HepG2 (cell line): ENCODE results near the gene ZNF628. TPM values are rescaled to one million over a fixed set of nuclear protein-coding genes. Genes with fewer than 3 reads are reported as not detected.
A peak's percentile ranks its signal among the peaks of the same experiment; 100 is the strongest.

Source experiments
- AGO1 ChIP-seq: fragments of 200-400 bp; formaldehyde crosslinking; IDR thresholded peaks from 2 replicates; pipeline ENCODE4 v1.6.1; 2017; ENCODE audit warnings: mild to moderate bottlenecking, low read depth, low read length, moderate library complexity; ENCODE audit not compliant: poor library complexity, severe bottlenecking
- EZH2 ChIP-seq: conservative IDR thresholded peaks from 2 replicates; pipeline ENCODE4 v1.6.1; 2012; ENCODE audit warnings: mild to moderate bottlenecking, low read depth, low read length, moderate library complexity
- FOXA1 ChIP-seq, 2 experiments: fragments of 450-650 bp in 1 of 2; sonication (generic) in 1 of 2; formaldehyde crosslinking in 1 of 2; IDR thresholded peaks; 2 replicates each; pipeline versions ENCODE4 v1.4.0 to v1.6.1; 2016 to 2020; ENCODE audit warnings: missing genetic modification reagents in 1 of 2
- FOXP1 ChIP-seq, 2 experiments: fragments of 450-650 bp in 1 of 2; IDR thresholded peaks; 2 replicates each; pipeline ENCODE4 v1.6.1; 2017 to 2018; ENCODE audit warnings: antibody characterized with exemption in 1 of 2
- GTF3A ChIP-seq: sonication (generic); formaldehyde crosslinking; conservative IDR thresholded peaks from 2 replicates; pipeline ENCODE4 v1.4.0; 2020; ENCODE audit warnings: mild to moderate bottlenecking, missing genetic modification reagents
- IKZF1 ChIP-seq: fragments of 450-650 bp; IDR thresholded peaks from 2 replicates; pipeline ENCODE4 v1.7.1; 2016
- KAT8 ChIP-seq: IDR thresholded peaks from 2 replicates; pipeline ENCODE4 v1.6.1; 2016; ENCODE audit warnings: missing genetic modification reagents, missing compliant biosample characterization
- MYNN ChIP-seq: sonication (generic); formaldehyde crosslinking; IDR thresholded peaks from 2 replicates; pipeline ENCODE4 v1.4.0; 2020; ENCODE audit warnings: mild to moderate bottlenecking, low read depth, missing genetic modification reagents
- PCBP2 ChIP-seq: fragments of 200-400 bp; formaldehyde crosslinking; optimal IDR thresholded peaks from 2 replicates; pipeline ENCODE3; 2018; ENCODE audit warnings: low read length, low read depth; ENCODE audit not compliant: poor library complexity, severe bottlenecking
- RNF2 ChIP-seq: fragments of 450-650 bp; conservative IDR thresholded peaks from 2 replicates; pipeline ENCODE4 v1.6.1; 2016; ENCODE audit warnings: low read depth
- RXRB ChIP-seq: IDR thresholded peaks from 2 replicates; pipeline ENCODE4 v1.6.1; 2016; ENCODE audit warnings: borderline replicate concordance, missing genetic modification reagents, missing compliant biosample characterization
- SOX5 ChIP-seq: IDR thresholded peaks from 2 replicates; pipeline ENCODE4 v1.6.1; 2016; ENCODE audit warnings: borderline replicate concordance
- TEAD2 ChIP-seq: sonication (generic); formaldehyde crosslinking; IDR thresholded peaks from 2 replicates; pipeline ENCODE4 v1.9.0; 2021; ENCODE audit warnings: missing genetic modification reagents
- ZKSCAN1 ChIP-seq: fragments of 150-350 bp; IDR thresholded peaks from 2 replicates; pipeline ENCODE4 v1.6.1; 2014; ENCODE audit warnings: low read length
- ZNF225 ChIP-seq: sonication (generic); formaldehyde crosslinking; IDR thresholded peaks from 2 replicates; pipeline ENCODE4 v1.4.0; 2020; ENCODE audit warnings: mild to moderate bottlenecking, missing genetic modification reagents
- ZNF552 ChIP-seq: sonication (generic); formaldehyde crosslinking; IDR thresholded peaks from 2 replicates; pipeline ENCODE4 v1.9.0; 2022; ENCODE audit warnings: missing genetic modification reagents, mild to moderate bottlenecking, borderline replicate concordance
- ZNF672 ChIP-seq: sonication (generic); formaldehyde crosslinking; IDR thresholded peaks from 2 replicates; pipeline ENCODE4 v1.8.1; 2022; ENCODE audit warnings: missing genetic modification reagents
- polyA plus RNA-seq, 8 experiments: library from polyadenylated mRNA; depleted of rRNA in 3 of 8; stranded (reverse) in 7 of 8; unstranded in 1 of 8; fragments of >200 nt; fragmentation: Illumina TruSeq in 4 of 8; extraction: Trizol in 4 of 8; gene quantifications; 2 replicates each; pipeline versions ENCODE4 v1.2.1 to v1.2.3, GENCODE V29; 2011 to 2016; ENCODE audit warnings: low read depth in 4 of 8, missing spikeins in 1 of 8, mixed read lengths in 1 of 8; ENCODE audit not compliant: insufficient read depth in 1 of 8
- total RNA-seq, 5 experiments: library from RNA; depleted of rRNA; stranded (reverse); fragments of >200 nt; fragmentation: Illumina TruSeq; extraction: Trizol; gene quantifications; 2 replicates each; pipeline ENCODE4 v1.2.3, GENCODE V29; 2016; ENCODE audit warnings: low read depth in 1 of 5
- TF ChIP-seq, protein P1 (sequence below): sonication (generic); formaldehyde crosslinking; IDR thresholded peaks from 2 replicates; pipeline ENCODE4 v1.4.0; 2020; ENCODE audit warnings: missing genetic modification reagents, mild to moderate bottlenecking, borderline replicate concordance
- TF ChIP-seq, protein P2 (sequence below), 2 experiments: sonication (generic) in 1 of 2; formaldehyde crosslinking in 1 of 2; IDR thresholded peaks; 2 replicates each; pipeline versions ENCODE4 v1.5.1 to v1.6.1; 2011 to 2020; ENCODE audit warnings: borderline replicate concordance in 1 of 2, low read depth in 1 of 2, low read length in 1 of 2, mild to moderate bottlenecking in 1 of 2, missing genetic modification reagents in 1 of 2, moderate library complexity in 1 of 2
- TF ChIP-seq, protein P3 (sequence below), 2 experiments: fragments of 450-650 bp in 1 of 2; sonication (generic) in 1 of 2; formaldehyde crosslinking; IDR thresholded peaks; 2 replicates each; pipeline versions ENCODE4 v1.5.0 to v1.8.0; 2020 to 2022; ENCODE audit warnings: mild to moderate bottlenecking in 1 of 2, missing genetic modification reagents in 1 of 2

The ZNF628 gene
- total and polyA plus RNA-seq, 2 of the 13 experiments (the other 11 are each of a cell fraction or from before 2014, with no cell fraction given) = 0.54 to 1.2 TPM

DNA sequence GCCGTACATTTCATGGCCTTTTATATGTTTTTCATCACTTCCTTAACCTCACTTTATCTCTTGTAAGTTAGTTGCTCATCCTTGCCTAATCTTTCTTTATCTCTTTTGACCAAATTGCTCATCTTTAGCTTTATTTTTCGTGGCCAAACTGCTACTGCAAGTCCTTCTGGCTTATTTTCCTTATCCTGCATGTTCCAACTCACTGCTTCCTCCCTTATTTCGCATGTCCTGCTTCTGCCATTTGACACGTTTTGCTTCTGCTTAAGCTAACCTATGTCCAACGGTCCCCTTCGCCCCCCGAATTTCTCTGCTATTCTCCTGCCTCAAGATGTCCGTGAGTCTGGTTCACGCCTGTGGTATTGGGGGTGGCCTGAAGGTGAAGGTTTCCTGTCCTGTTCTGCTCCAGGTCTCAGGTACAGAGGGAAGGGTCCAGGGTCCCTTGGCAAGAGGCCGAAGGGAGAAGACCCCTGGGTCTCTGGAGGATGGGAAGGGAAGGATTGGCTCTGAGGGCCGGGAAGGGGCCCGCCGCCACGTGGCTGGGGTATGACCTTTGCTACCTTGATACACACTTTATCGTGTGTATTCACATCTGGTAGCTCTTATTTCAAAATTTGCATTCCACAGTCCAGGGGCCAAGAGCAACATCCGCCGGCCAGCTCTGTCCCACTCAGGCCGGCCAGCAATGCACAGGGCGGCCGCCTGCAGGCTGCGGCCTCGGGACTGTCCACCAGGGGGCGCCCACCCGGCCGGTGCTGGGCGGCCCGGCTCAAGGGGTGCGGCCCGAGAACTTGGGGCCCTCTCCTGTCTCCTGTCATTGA is 9.0 kb upstream of the ZNF628 start (continued):
- TF ChIP-seq PCBP2 (no peak), EZH2 (no peak), TEAD2 (CRISPR knock-in tag) (no peak), RNF2 (peak; percentile 23; the same call in 1 of the 2 replicates), ZKSCAN1 (no peak), ZNF552 (CRISPR knock-in tag) (no peak), IKZF1 (no peak), KAT8 (CRISPR knock-in tag) (peak; percentile 70; the same call in 1 of the 2 replicates), MYNN (CRISPR knock-in tag) (no peak), ZNF672 (CRISPR knock-in tag) (no peak), FOXA1 (IDR thresholded peaks at IDR 0.05) (no peak), FOXA1 (CRISPR knock-in tag; IDR thresholded peaks at IDR 0.05) (0 out of 2 replicates have a peak, but pooled peaks have one; percentile 28), AGO1 (no peak), GTF3A (no peak), ZNF225 (CRISPR knock-in tag) (no peak), RXRB (CRISPR knock-in tag) (peak; percentile 26; the same call in 1 of the 2 replicates), SOX5 (CRISPR knock-in tag) (0 out of 2 replicates have a peak, but pooled peaks have one; percentile 26), FOXP1 (IDR thresholded peaks at IDR 0.05) (no peak), FOXP1 (CRISPR knock-in tag; IDR thresholded peaks at IDR 0.05) (no peak)
- TF ChIP-seq, protein P1, sequence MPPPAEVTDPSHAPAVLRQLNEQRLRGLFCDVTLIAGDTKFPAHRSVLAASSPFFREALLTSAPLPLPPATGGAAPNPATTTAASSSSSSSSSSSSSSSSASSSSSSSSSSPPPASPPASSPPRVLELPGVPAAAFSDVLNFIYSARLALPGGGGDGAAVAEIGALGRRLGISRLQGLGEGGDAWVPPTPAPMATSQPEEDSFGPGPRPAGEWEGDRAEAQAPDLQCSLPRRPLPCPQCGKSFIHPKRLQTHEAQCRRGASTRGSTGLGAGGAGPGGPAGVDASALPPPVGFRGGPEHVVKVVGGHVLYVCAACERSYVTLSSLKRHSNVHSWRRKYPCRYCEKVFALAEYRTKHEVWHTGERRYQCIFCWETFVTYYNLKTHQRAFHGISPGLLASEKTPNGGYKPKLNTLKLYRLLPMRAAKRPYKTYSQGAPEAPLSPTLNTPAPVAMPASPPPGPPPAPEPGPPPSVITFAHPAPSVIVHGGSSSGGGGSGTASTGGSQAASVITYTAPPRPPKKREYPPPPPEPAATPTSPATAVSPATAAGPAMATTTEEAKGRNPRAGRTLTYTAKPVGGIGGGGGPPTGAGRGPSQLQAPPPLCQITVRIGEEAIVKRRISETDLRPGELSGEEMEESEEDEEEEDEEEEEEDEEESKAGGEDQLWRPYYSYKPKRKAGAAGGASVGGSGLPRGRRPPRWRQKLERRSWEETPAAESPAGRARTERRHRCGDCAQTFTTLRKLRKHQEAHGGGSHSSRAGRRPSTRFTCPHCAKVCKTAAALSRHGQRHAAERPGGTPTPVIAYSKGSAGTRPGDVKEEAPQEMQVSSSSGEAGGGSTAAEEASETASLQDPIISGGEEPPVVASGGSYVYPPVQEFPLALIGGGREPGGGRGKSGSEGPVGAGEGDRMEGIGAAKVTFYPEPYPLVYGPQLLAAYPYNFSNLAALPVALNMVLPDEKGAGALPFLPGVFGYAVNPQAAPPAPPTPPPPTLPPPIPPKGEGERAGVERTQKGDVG (CRISPR knock-in tag) = no peak
- TF ChIP-seq, protein P2, sequence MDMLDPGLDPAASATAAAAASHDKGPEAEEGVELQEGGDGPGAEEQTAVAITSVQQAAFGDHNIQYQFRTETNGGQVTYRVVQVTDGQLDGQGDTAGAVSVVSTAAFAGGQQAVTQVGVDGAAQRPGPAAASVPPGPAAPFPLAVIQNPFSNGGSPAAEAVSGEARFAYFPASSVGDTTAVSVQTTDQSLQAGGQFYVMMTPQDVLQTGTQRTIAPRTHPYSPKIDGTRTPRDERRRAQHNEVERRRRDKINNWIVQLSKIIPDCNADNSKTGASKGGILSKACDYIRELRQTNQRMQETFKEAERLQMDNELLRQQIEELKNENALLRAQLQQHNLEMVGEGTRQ (IDR thresholded peaks at IDR 0.05; ENCODE audit: low read depth, low read length) = no peak
- TF ChIP-seq, protein P2 (CRISPR knock-in tag; IDR thresholded peaks at IDR 0.05; ENCODE audit: borderline replicate concordance) = no peak
- TF ChIP-seq, protein P3, sequence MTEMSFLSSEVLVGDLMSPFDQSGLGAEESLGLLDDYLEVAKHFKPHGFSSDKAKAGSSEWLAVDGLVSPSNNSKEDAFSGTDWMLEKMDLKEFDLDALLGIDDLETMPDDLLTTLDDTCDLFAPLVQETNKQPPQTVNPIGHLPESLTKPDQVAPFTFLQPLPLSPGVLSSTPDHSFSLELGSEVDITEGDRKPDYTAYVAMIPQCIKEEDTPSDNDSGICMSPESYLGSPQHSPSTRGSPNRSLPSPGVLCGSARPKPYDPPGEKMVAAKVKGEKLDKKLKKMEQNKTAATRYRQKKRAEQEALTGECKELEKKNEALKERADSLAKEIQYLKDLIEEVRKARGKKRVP (CRISPR knock-in tag; IDR thresholded peaks at IDR 0.05) = no peak
